Activated B cell treated with CpG ODN at 0.5 μM for 24 hours (primary cell): ENCODE data around the gene BCAR1. TPM values are rescaled to one million over a fixed set of nuclear protein-coding genes. Genes with fewer than 3 reads are reported as not detected.

Experiments used
- ATAC-seq: fragments of 200-7000 bp; cut with Tn5 transposase; one replicate; pipeline ENCODE4 v1.10.0; 2021; ENCODE audit warnings: low read depth, mild to moderate bottlenecking, moderate library complexity
- CTCF ChIA-PET: fragments of 350-600 bp; sonication (Branson Sonifier 250); formaldehyde crosslinking; loops from one replicate; lab custom pipeline; 2021; ENCODE audit warnings: antibody characterized with exemption; lab: Charles Lee
- POLR2A ChIA-PET: fragments of 350-600 bp; sonication (Branson Sonifier 250); formaldehyde crosslinking; loops from one replicate; lab custom pipeline; 2021; ENCODE audit warnings: antibody characterized with exemption; lab: Charles Lee
- DNase-seq: peaks from one replicate; pipeline ENCODE4 v3.0.0; 2022
- H3K27ac Mint-ChIP-seq: one replicate; pipeline ENCODE4 v1.8.0; 2020; ENCODE audit warnings: mixed read lengths
- H3K27me3 Mint-ChIP-seq: one replicate; pipeline ENCODE4 v1.8.0; 2021; ENCODE audit warnings: mixed read lengths
- H3K36me3 Mint-ChIP-seq: one replicate; pipeline ENCODE4 v1.8.0; 2021; ENCODE audit warnings: low read depth, mixed read lengths
- H3K4me1 Mint-ChIP-seq: one replicate; pipeline ENCODE4 v1.8.0; 2021; ENCODE audit warnings: mixed read lengths
- H3K4me3 Mint-ChIP-seq: one replicate; pipeline ENCODE4 v1.8.0; 2020; ENCODE audit warnings: mild to moderate bottlenecking, mixed read lengths
- H3K9me3 Mint-ChIP-seq: one replicate; pipeline ENCODE4 v1.8.0; 2020; ENCODE audit warnings: mixed read lengths
- CTCF ChIP-seq: fragments of 200-600 bp; IDR thresholded peaks from one replicate; pipeline ENCODE4 v1.8.0; 2022; ENCODE audit warnings: antibody characterized with exemption, mild to moderate bottlenecking
- intact Hi-C: fragments of 100-400 bp; cut with micrococcal nuclease; formaldehyde crosslinking; loops from one replicate; pipeline ENCODE4 v1.15.1; 2024
- total RNA-seq: library from RNA; stranded (reverse); gene quantifications from 2 replicates; pipeline ENCODE4 v1.2.3, GENCODE V29; 2022

BCAR1 gene
- total RNA-seq, 1 donor from 2014 or later = not detected

GRCh38 chr16:75219838-75220237 is 31.6 kb downstream of the BCAR1 start:
- Mint-ChIP-seq H3K4me1 (peaks cover 11% of the 10 kb centered on the region), H3K27me3 (peaks cover 10% of the 10 kb centered on the region), H3K36me3 (no peaks in the 10 kb centered on the region), H3K9me3 (no peaks in the 10 kb centered on the region), H3K27ac (peak overlapping the region; percentile 63), H3K4me3 (peak overlapping the region; percentile 70)
- intact Hi-C loops = loop anchor here (2.0 to 5.0 kb wide), 4 partner anchors 19 to 431 kb away; no protein-coding TSS in a partner anchor
- ATAC-seq = peak; percentile 56
- no peak for TF ChIP-seq CTCF
- ChIA-PET POLR2A (interaction anchor here (1.1 kb wide), 1 partner anchor 21 kb away, joined by 3 read pairs; no protein-coding TSS in a partner anchor), CTCF (interaction anchor here (3.3 kb wide), 1 partner anchor 20 kb away, joined by 16 read pairs; no protein-coding TSS in a partner anchor)
- DNase-seq = no peak

GRCh38 chr16:75219088-75219487 is 32.3 kb downstream of the BCAR1 start:
- peaks cover 5% of the 10 kb centered on the region for H3K27me3 Mint-ChIP-seq
- no peak for ATAC-seq
- no peak for TF ChIP-seq CTCF
- no peak overlapping the region for H3K4me3 Mint-ChIP-seq
- intact Hi-C loops = loop anchor here (2.0 to 5.0 kb wide), 3 partner anchors 66 to 432 kb away; no protein-coding TSS in a partner anchor
- ChIA-PET POLR2A (interaction anchor here (1.1 kb wide), 1 partner anchor 20 kb away, joined by 3 read pairs; no protein-coding TSS in a partner anchor), CTCF (interaction anchor here (3.3 kb wide), 1 partner anchor 19 kb away, joined by 16 read pairs; no protein-coding TSS in a partner anchor)
- H3K4me1 Mint-ChIP-seq = peaks cover 11% of the 10 kb centered on the region
- DNase-seq = no peak
- H3K9me3 Mint-ChIP-seq = no peaks in the 10 kb centered on the region
- H3K27ac Mint-ChIP-seq = no peak overlapping the region
- no peaks in the 10 kb centered on the region for H3K36me3 Mint-ChIP-seq

- no peaks in the 10 kb centered on the region for H3K36me3 Mint-ChIP-seq
- ATAC-seq (peak; percentile 67), DNase-seq (no peak)
- TF ChIP-seq CTCF = no peak
- peaks cover 5% of the 10 kb centered on the region for H3K27me3 Mint-ChIP-seq
- ChIA-PET CTCF (interaction anchor here (3.6 kb wide), 1 partner anchor 19 kb away, joined by 12 read pairs; no protein-coding TSS in a partner anchor), POLR2A (interaction anchor here (1.0 to 1.1 kb wide), 2 partner anchors 19 kb away, joined by 3 read pairs; no protein-coding TSS in a partner anchor)
- H3K4me1 Mint-ChIP-seq = peaks cover 11% of the 10 kb centered on the region
- H3K9me3 Mint-ChIP-seq = no peaks in the 10 kb centered on the region
- H3K27ac Mint-ChIP-seq = peak within 1 kb of the TSS; percentile 63
- H3K4me3 Mint-ChIP-seq = peak within 1 kb of the TSS; percentile 70
- intact Hi-C loops = loop anchor here (2.0 to 5.0 kb wide), 3 partner anchors 66 to 432 kb away; no protein-coding TSS in a partner anchor
Observed at GRCh38 chr16:75218256-75219076, 33.0 kb downstream of the BCAR1 start, which contains the start of gene CTRB1. Gene CTRB1, plus strand, starts transcription at chr16:75218988. Its CDS starts 20 bp downstream, at chr16:75219008.

GRCh38 chr16:75217389-75217851 is 34.0 kb downstream of the BCAR1 start:
- POLR2A ChIA-PET = interaction anchor here (1.0 kb wide), 1 partner anchor 18 kb away, joined by 3 read pairs; no protein-coding TSS in a partner anchor
- Mint-ChIP-seq H3K4me3 (no peak overlapping the region), H3K27me3 (peaks cover 10% of the 10 kb centered on the region), H3K27ac (no peak overlapping the region), H3K4me1 (peaks cover 11% of the 10 kb centered on the region), H3K9me3 (no peaks in the 10 kb centered on the region), H3K36me3 (no peaks in the 10 kb centered on the region)
- DNase-seq = no peak
- TF ChIP-seq CTCF = no peak
- ATAC-seq = no peak
- intact Hi-C loops = loop anchor here (5.0 kb wide), 1 partner anchor 165 kb away; no protein-coding TSS in a partner anchor
- CTCF ChIA-PET = interaction anchor here (3.6 kb wide), 1 partner anchor 18 kb away, joined by 12 read pairs; no protein-coding TSS in a partner anchor
